Islet precursor cell (in vitro differentiated cells): ENCODE measurements around the gene CCDC187.
"Not testable (repeated sequence)": the region's sequence is repeated elsewhere in the genome, so short reads cannot be mapped to it uniquely, and the experiment has no call there.

Experiments used
- DNase-seq: peaks from one replicate; pipeline ENCODE4 v3.0.0-alpha.2; 2018

Gene CCDC187

GRCh38 chr9:136236471-136237410, 67.2 kb downstream of the CCDC187 start:
- not testable (repeated sequence) for DNase-seq

DNA sequence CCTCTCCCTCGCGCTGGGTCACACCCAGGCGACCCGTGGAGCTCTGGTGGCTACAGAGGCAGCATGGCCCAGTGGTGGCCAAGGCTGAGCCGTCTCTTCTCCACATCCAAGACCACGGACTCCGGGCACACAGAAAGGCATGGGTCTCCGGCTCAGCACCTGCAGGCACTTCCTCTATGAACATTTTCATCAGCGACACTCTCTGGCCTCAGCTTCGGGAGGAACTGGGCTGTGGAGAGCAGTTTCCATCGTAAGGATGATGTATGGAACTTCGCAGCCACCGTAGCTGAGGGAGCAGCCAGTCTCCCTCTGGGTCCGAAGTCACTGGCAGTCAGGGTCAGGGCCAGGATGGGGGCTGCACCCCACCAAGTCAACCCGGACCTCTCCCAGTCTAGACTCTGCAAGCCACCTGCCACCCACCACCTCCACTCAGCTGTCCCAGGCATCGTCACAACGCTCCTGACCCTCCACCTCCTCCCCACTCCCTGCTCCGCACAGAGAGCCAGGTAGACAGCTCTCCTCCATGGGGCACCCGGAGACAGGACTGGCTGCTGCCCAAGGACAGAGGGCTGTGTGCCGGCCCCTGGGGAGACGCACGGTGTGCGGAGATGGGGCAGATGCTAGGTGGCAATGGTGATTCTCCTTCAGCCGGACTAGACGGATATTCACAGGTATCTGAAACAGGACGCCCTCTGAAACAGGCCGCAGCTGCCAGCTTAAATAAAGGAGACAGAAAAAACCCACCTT, 68.0 kb downstream of the CCDC187 start:
- DNase-seq: no peak

DNA sequence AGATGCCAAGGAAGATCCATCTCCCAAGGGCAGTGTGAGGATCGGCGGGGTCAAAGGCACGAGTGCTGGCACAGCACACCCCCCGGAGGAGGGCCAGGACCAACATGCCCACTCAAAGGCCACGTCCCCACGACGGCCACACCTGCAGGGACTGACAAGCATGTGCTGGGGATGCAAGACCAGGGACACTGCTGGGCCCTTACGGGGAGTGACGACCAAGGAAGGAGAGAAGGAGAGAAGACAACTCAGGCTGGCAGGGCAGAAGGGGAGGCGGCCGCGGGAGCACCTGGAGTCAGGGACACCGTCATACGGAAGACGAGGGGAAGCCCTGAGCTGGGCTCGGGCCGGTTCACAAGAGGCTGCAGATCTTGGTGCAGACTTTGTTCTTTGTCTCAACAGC, 68.7 kb downstream of the CCDC187 start:
- no peak for DNase-seq

GRCh38 chr9:136234597-136234996, 69.3 kb downstream of the CCDC187 start:
- DNase-seq: no peak

DNA sequence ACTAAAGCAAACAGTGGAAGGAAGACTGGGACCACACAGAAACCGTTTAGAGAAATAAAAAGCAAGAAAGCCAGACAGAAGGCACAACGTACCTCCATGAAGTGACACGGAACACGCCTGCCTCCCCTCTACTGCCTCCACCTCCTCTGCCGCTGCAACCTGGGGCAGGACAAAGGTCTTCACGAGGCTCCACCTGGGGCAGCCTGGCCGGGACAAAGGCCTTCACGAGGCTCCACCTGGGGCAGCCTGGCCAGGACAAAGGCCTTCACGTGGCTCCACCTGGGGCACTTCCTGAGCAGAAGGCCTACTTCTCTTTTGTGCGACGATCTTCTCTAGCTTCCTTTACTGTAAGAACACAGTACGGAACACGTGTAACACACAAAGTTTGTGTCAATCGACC, 70.0 kb downstream of the CCDC187 start:
- no peak for DNase-seq

GRCh38 chr9:136233411-136233810, 70.5 kb downstream of the CCDC187 start:
- no peak for DNase-seq

DNA sequence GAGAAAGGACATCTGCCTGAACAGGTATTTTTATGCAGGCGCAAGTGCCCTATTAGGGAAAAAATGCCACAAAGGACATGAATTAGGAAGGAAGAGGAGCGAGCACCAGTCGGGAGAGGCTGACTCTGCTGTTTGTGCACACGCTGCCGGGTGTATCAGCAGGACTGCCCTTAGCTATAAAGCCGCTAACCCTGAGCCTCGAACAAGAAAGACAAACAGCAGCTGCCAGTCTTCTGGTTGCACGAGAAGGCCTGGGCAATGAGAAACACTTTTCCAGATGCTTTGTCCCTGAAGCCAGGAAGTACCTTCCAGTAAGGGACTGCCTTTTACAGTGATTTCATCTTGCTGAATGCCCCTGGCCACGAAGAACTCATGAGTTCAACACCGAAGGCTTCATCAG, 70.9 kb downstream of the CCDC187 start:
- DNase-seq: no peak

GRCh38 chr9:136231478-136232297, 72.2 kb downstream of the CCDC187 start:
- no peak for DNase-seq

DNA sequence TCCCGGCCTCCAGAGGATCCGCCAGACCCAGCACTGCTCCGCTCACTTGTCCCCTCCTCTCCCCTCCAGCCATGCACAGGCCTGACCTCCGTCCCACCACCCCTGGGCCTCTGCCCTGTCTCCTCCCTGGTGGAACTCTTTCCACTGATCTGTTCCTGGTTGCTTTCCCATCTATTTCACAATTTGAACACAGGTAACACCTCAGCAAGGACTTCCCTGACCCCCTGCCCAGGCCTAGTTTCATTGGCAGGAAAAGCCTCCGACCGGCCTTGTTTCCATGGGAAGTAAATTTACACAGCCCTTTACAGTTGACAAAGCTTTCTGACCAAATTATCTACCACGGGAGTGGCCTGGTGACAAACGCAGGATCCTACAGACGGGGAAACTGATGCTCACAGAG, 73.1 kb downstream of the CCDC187 start:
- no peak for DNase-seq

- DNase-seq: no peak
These were observed 73.5 kb downstream of the CCDC187 start for GRCh38 chr9:136230365-136230764.

DNA sequence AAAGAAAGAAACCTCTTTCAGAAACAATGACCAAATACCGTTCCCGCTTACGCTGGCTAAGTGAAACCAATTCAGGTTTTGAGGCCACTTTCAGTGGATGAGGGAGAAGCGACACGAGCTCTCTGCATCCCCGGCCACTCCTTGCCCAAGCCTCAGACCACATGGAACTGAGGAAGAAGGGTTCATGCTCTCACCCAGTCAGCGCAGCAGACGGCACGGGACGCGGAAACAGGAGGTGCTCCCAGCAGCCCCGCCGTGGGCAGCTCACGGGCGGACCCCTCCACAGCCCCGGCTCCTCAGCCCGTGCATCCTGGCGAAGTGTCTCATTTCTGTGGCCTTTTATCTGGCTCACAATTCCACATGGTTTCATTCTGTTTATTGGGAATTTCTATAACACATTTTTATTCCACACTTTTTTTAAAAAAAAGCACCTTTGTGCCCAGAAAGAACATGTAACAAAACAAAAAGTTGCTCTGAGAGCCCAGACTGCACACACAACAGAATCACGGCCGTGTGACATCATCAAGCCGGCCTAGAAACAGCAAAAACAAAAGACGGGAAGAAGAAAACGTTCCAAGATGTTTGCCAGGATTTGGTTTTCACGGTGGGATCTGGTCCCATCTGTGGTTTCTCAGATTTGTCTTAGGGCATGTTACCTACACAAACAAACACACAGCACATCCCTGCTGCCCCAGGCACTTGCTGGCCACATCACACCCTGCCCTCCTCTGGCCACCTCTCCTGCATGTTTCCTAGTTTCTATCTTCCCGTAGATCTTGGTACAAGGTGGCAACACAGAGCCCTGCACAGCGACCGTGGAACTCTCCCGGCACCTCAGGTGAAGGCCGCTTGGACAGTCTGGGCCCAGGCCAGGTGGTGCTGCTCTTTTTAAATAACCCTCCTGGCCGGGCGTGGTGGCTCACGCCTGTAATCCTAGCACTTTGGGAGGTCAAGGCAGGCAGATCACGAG, 74.5 kb downstream of the CCDC187 start:
- no peak for DNase-seq

DNA sequence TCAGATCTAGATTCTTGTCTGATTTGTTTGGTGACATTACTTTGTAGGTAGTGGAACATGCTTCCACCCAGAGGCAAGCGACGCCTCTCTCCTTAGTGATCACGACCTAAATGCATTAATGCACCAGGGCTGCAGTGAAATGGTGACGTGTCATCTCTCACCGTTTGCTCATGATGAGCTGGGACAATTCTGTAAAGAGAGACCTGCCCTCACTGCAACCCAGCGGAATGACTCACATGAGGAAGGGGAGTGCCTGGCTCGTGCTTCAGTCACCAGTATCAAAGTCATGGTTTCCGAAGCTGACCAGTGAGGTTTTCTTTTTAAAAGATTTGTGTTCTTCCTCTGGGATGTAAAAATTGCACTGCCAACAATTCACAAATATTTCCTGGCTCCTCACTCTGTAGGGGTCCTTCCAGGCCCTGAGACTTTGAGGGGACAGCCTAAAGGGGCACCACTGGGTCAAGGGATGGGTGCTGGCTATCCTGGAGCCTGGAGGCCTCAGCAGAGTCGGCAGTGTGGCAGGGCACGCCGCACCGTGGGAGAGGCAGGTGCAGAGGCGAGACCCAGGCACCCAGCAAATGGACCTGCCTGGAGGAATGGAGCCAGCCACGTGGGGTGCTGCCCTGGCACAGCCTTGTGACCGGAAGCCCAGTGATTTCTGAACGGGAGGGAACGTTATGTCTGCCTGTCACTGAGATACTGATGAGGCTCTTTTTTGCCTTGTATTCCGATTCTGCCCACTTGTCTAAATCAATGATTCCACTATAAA, 75.6 kb downstream of the CCDC187 start:
- DNase-seq: peak; percentile 67

DNA sequence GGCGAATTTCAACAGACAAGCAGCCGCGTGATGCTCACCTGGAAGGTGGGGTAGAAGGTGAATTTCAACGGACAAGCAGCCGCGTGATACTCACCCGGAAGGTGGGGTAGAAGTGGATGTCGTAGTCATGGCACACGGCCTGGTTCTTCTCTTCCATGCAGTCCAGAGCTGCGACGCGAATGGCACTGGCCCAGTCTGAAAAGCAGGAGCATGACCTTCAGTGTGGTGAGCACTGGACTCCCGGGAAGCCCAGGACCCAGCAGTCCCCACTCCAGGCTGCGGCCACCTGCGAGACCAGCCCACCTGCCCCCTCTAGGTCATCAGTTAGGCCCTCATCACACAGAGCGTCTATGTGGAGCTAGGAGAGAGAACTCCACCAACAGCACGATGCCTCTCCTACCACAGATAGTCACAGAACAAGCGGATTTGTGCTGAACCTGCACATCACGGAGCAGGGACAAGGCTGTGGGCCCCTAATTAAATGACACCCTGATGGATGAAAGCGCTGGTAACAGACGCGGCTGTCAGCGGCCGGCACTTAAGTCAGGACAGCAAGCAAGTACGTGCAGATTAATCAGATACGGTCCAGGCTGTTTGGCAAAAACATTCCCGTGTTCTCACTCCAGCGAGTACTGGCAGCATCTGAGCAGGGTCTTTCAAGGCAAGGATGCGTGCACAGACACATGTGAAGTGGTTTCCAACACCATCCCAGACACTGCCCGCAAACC, 77.0 kb downstream of the CCDC187 start:
- DNase-seq: no peak

- DNase-seq: peak; percentile 88
These were observed 77.9 kb downstream of the CCDC187 start for GRCh38 chr9:136225748-136226679.

GRCh38 chr9:136225366-136225747, 78.5 kb downstream of the CCDC187 start:
- DNase-seq: no peak

GRCh38 chr9:136223871-136224640, 79.8 kb downstream of the CCDC187 start:
- no peak for DNase-seq

- DNase-seq: no peak
These were observed 81.0 kb downstream of the CCDC187 start for GRCh38 chr9:136222906-136223285.

- no peak for DNase-seq
These were observed 81.6 kb downstream of the CCDC187 start for GRCh38 chr9:136222166-136222905.
